GM12878 (cell line): ENCODE data around the gene TSPEAR. TPM values are rescaled to one million over a fixed set of nuclear protein-coding genes. Genes with fewer than 3 reads are reported as not detected.

Experiments used
- ATAC-seq: fragments of 200-7000 bp; cut with Tn5 transposase; 3 replicates; pipeline ENCODE4 v1.9.1; 2020; ENCODE audit warnings: mild to moderate bottlenecking, moderate library complexity
- BruUV-seq: library from RNA; stranded (reverse); fragments of 400-500 nt; replicated peaks from 2 replicates; lab custom pipeline; 2021; lab: Mats Ljungman, UMichigan
- CTCF ChIA-PET: fragments of 300-600 bp; sonication (Branson Sonifier 250); formaldehyde crosslinking; extraction: SDS; loops from one replicate; lab custom pipeline; 2021; ENCODE audit warnings: inconsistent platforms; lab: Yijun Ruan, JAX
- POLR2A ChIA-PET: fragments of 350-600 bp; formaldehyde crosslinking; extraction: SDS; loops from one replicate; lab custom pipeline; 2021; ENCODE audit warnings: inconsistent platforms; lab: Charles Lee
- RAD21 ChIA-PET: fragments of 300-600 bp; sonication (Branson Sonifier 250); formaldehyde crosslinking; loops from one replicate; lab custom pipeline; 2023; ENCODE audit warnings: antibody characterized with exemption; ENCODE audit not compliant: unreplicated experiment; lab: Charles Lee
- SMC1A ChIA-PET: fragments of 300-600 bp; sonication (Branson Sonifier 250); formaldehyde crosslinking; loops from one replicate; lab custom pipeline; 2023; ENCODE audit not compliant: unreplicated experiment, uncharacterized antibody; lab: Charles Lee
- DNase-seq: peaks from one replicate; pipeline ENCODE4 v3.0.0-alpha.2; 2011; ENCODE audit warnings: low read depth, low spot score
- FAIRE-seq: peaks from 3 replicates; lab custom pipeline; 2011; peaks lifted over from hg19 to GRCh38; lab: Jason Lieb, UNC
- H2AFZ ChIP-seq: 2 replicates; pipeline ENCODE4 v1.6.0; 2011; ENCODE audit warnings: low read depth, low read length, control low read depth; ENCODE audit not compliant: control insufficient read depth
- H3K27ac ChIP-seq: 2 replicates; pipeline ENCODE4 v1.5.1; 2011; ENCODE audit warnings: control low read depth; ENCODE audit not compliant: control insufficient read depth, insufficient read depth
- H3K27me3 ChIP-seq, 2 experiments: replicated peaks in 1 of 2; 2 replicates each; pipeline versions ENCODE4 v1.6.0 to v1.6.1; 2011; ENCODE audit warnings: low read length in 1 of 2; ENCODE audit not compliant: control insufficient read depth in 2 of 2, insufficient read depth in 2 of 2
- H3K36me3 ChIP-seq, 2 experiments: 2 replicates each; pipeline ENCODE4 v1.5.1; 2011; ENCODE audit warnings: low read length in 1 of 2; ENCODE audit not compliant: control insufficient read depth in 2 of 2, insufficient read depth in 2 of 2
- H3K4me1 ChIP-seq: 2 replicates; pipeline ENCODE4 v1.6.1; 2011; ENCODE audit warnings: mild to moderate bottlenecking, low read length, moderate library complexity, mixed read lengths; ENCODE audit not compliant: control insufficient read depth, insufficient read depth
- H3K4me2 ChIP-seq: 2 replicates; pipeline ENCODE4 v1.6.0; 2011; ENCODE audit warnings: control low read depth; ENCODE audit not compliant: control insufficient read depth, insufficient read depth
- H3K4me3 ChIP-seq: fragments of 200-600 bp; sonication (generic); 2 replicates; pipeline ENCODE4 v1.5.1; 2016
- H3K79me2 ChIP-seq: 2 replicates; pipeline ENCODE4 v1.6.0; 2011; ENCODE audit warnings: low read length; ENCODE audit not compliant: control insufficient read depth, insufficient read depth
- H3K9ac ChIP-seq: 2 replicates; pipeline ENCODE4 v1.8.0; 2011; ENCODE audit warnings: low read length, control low read depth, mixed read lengths; ENCODE audit not compliant: control insufficient read depth, insufficient read depth
- H3K9me3 ChIP-seq: replicated peaks from 3 replicates; pipeline ENCODE4 v1.5.1; 2011; ENCODE audit warnings: mild to moderate bottlenecking, low read length; ENCODE audit not compliant: control insufficient read depth, insufficient read depth
- H4K20me1 ChIP-seq: 2 replicates; pipeline ENCODE4 v1.6.0; 2011; ENCODE audit not compliant: control insufficient read depth, insufficient read depth
- ATF7 ChIP-seq: fragments of 450-650 bp; IDR thresholded peaks from 2 replicates; pipeline ENCODE4 v1.6.1; 2016; ENCODE audit warnings: low read depth, mild to moderate bottlenecking
- CHD1 ChIP-seq: IDR thresholded peaks from 2 replicates; pipeline ENCODE4 v1.6.1; 2012; ENCODE audit warnings: low read depth, low read length, improper control_type of control experiment
- CHD4 ChIP-seq: fragments of 200-600 bp; sonication (generic); IDR thresholded peaks from 2 replicates; pipeline ENCODE4 v1.6.1; 2016; ENCODE audit warnings: mild to moderate bottlenecking
- EED ChIP-seq: sonication (generic); IDR thresholded peaks from 2 replicates; pipeline ENCODE4 v1.6.1; 2016; ENCODE audit warnings: antibody characterized with exemption, low read depth
- FOXM1 ChIP-seq: IDR thresholded peaks from 2 replicates; pipeline ENCODE4 v1.6.1; 2012; ENCODE audit warnings: low read depth, mild to moderate bottlenecking, inconsistent platforms, low read length, moderate library complexity
- GABPA ChIP-seq: IDR thresholded peaks from 2 replicates; pipeline ENCODE4 v1.6.1; 2014; ENCODE audit warnings: antibody characterized with exemption, low read depth, mild to moderate bottlenecking, inconsistent platforms
- HDAC6 ChIP-seq: fragments of 200-600 bp; sonication (generic); IDR thresholded peaks from one replicate; pipeline ENCODE4 v1.8.0; 2017; ENCODE audit warnings: antibody characterized with exemption; ENCODE audit not compliant: unreplicated experiment
- IKZF1 ChIP-seq: fragments of 450-650 bp; conservative IDR thresholded peaks from 2 replicates; pipeline ENCODE4 v1.6.1; 2017; ENCODE audit warnings: antibody characterized with exemption, mild to moderate bottlenecking
- KAT2A ChIP-seq: conservative IDR thresholded peaks from 2 replicates; pipeline ENCODE4 v1.6.1; 2011; ENCODE audit warnings: low read depth, low read length; ENCODE audit not compliant: control insufficient read depth
- MAX ChIP-seq: IDR thresholded peaks from 2 replicates; pipeline ENCODE4 v1.6.1; 2012; ENCODE audit warnings: low read depth, low read length, improper control_type of control experiment
- NR2C1 ChIP-seq: fragments of 450-650 bp; IDR thresholded peaks from 2 replicates; pipeline ENCODE4 v1.6.1; 2017; ENCODE audit warnings: antibody characterized with exemption, mild to moderate bottlenecking, moderate library complexity
- RFX5 ChIP-seq: IDR thresholded peaks from 2 replicates; pipeline ENCODE4 v1.6.1; 2011; ENCODE audit warnings: low read depth, low read length, improper control_type of control experiment
- SMAD1 ChIP-seq: fragments of 450-650 bp; IDR thresholded peaks from 2 replicates; pipeline ENCODE4 v1.6.1; 2018; ENCODE audit warnings: mild to moderate bottlenecking, low read depth; ENCODE audit not compliant: partially characterized antibody
- SREBF1 ChIP-seq: IDR thresholded peaks from 2 replicates; pipeline ENCODE4 v1.6.1; 2012; ENCODE audit warnings: mild to moderate bottlenecking, low read length
- ZNF24 ChIP-seq: fragments of 450-650 bp; IDR thresholded peaks from 2 replicates; pipeline ENCODE4 v1.6.1; 2017; ENCODE audit warnings: antibody characterized with exemption, mild to moderate bottlenecking
- WGBS: methylation state at CpG from one replicate; pipeline ENCODE4 v1.1.6; 2016; ENCODE audit warnings: low lambda C conversion rate; ENCODE audit not compliant: insufficient replicate concordance, insufficient coverage; ENCODE audit errors: missing lambda C conversion rate; 5-methylcytosine and 5-hydroxymethylcytosine counted together
- in situ Hi-C: fragments of 300-500 bp; cut with MboI; formaldehyde crosslinking; loops from 9 replicates; pipeline ENCODE4 v1.14.3; 2018; ENCODE audit warnings: mixed read lengths
- intact Hi-C: fragments of 100-400 bp; cut with micrococcal nuclease; formaldehyde crosslinking; loops from one replicate; pipeline ENCODE4 v1.14.2; 2022; ENCODE audit not compliant: unreplicated experiment
- polyA plus RNA-seq, 11 experiments: library from polyadenylated mRNA; depleted of rRNA in 4 of 11; unstranded in 6 of 11; stranded (reverse) in 5 of 11; fragments of >200 nt; fragmentation: Nextera tagmentation in 4 of 11; fragmentation: Illumina TruSeq in 1 of 11; extraction: Ambion mirVana in 4 of 11; extraction: Trizol in 1 of 11; gene quantifications; 1 replicate in 1 of 11; 2 replicates in 10 of 11; pipeline versions ENCODE4 v1.2.1 to v1.2.3, GENCODE V29; 2011 to 2016; ENCODE audit warnings: inconsistent platforms in 2 of 11, missing spikeins in 2 of 11, low read depth in 1 of 11
- total RNA-seq, 4 experiments: library from RNA; depleted of rRNA in 3 of 4; stranded (reverse); fragments of >200 nt in 3 of 4; fragmentation: Illumina TruSeq in 1 of 4; extraction: Trizol in 1 of 4; gene quantifications; 2 replicates each; pipeline versions ENCODE4 v1.2.1 to v1.2.3, GENCODE V29; 2013 to 2021
- TF ChIP-seq, protein P1 (sequence below): IDR thresholded peaks from 2 replicates; pipeline ENCODE4 v1.6.1; 2012; ENCODE audit warnings: low read length, inconsistent platforms
- TF ChIP-seq, protein P2 (sequence below): fragments of 450-650 bp; formaldehyde crosslinking; IDR thresholded peaks from 2 replicates; pipeline ENCODE4 v1.5.0; 2022; ENCODE audit warnings: mild to moderate bottlenecking, missing genetic modification characterization
- TF ChIP-seq, protein P3 (sequence below): fragments of 150-350 bp; IDR thresholded peaks from 2 replicates; pipeline ENCODE4 v1.6.1; 2014; ENCODE audit warnings: mild to moderate bottlenecking, low read depth, low read length

TSPEAR gene
- total and polyA plus RNA-seq, 10 of the 15 experiments (the other 5 are each of a cell fraction or from before 2014, with no cell fraction given) = not detected

GRCh38 chr21:44485254-44485793 is 226.0 kb downstream of the TSPEAR start (continued):
- TF ChIP-seq, protein P1, sequence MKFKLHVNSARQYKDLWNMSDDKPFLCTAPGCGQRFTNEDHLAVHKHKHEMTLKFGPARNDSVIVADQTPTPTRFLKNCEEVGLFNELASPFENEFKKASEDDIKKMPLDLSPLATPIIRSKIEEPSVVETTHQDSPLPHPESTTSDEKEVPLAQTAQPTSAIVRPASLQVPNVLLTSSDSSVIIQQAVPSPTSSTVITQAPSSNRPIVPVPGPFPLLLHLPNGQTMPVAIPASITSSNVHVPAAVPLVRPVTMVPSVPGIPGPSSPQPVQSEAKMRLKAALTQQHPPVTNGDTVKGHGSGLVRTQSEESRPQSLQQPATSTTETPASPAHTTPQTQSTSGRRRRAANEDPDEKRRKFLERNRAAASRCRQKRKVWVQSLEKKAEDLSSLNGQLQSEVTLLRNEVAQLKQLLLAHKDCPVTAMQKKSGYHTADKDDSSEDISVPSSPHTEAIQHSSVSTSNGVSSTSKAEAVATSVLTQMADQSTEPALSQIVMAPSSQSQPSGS = no peak
- no peak for TF ChIP-seq CHD4
- no peak for TF ChIP-seq ATF7
- TF ChIP-seq, protein P2, sequence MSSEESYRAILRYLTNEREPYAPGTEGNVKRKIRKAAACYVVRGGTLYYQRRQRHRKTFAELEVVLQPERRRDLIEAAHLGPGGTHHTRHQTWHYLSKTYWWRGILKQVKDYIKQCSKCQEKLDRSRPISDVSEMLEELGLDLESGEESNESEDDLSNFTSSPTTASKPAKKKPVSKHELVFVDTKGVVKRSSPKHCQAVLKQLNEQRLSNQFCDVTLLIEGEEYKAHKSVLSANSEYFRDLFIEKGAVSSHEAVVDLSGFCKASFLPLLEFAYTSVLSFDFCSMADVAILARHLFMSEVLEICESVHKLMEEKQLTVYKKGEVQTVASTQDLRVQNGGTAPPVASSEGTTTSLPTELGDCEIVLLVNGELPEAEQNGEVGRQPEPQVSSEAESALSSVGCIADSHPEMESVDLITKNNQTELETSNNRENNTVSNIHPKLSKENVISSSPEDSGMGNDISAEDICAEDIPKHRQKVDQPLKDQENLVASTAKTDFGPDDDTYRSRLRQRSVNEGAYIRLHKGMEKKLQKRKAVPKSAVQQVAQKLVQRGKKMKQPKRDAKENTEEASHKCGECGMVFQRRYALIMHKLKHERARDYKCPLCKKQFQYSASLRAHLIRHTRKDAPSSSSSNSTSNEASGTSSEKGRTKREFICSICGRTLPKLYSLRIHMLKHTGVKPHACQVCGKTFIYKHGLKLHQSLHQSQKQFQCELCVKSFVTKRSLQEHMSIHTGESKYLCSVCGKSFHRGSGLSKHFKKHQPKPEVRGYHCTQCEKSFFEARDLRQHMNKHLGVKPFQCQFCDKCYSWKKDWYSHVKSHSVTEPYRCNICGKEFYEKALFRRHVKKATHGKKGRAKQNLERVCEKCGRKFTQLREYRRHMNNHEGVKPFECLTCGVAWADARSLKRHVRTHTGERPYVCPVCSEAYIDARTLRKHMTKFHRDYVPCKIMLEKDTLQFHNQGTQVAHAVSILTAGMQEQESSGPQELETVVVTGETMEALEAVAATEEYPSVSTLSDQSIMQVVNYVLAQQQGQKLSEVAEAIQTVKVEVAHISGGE = no peak
- no peak for TF ChIP-seq IKZF1

DNA sequence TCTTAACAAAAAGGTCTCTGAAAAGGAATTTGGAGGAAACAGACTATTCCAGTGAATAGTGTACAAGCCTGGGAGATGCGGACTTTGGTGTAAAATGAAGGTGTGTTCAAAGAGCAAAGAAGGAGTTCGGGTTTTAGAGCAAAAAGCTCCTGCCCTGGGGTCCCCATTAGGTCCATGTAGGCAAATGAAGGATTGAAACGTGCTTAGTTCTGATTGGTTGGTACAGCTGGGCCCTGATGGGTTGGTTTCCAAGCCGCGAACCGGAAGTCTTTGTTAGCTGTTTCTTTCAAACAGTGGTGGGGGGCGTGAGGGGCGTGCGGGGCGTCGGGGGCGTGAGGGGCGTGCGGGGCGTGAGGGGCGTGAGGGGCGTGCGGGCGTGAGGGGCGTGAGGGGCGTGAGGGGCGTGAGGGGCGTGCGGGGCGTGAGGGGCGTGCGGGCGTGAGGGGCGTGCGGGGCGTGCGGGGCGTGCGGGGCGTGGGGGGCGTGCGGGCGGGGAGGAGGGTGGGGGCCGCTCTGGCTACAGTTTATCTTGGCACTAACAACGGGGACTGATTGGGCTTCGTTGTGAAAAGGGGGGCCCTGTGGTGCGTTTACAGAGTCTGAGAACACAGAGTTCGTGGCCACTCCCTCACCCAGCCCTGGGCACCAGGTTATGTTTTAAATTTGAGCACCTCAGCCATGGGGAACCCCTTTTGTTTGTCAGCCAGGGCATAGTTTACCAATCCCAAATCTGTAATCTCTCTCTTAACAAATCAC is 226.7 kb downstream of the TSPEAR start:
- CTCF ChIA-PET = no interaction called here
- DNase-seq (no peak), ATAC-seq (no peak), FAIRE-seq (no peak)
- POLR2A ChIA-PET = no interaction called here
- no peak overlapping the region for H2AFZ ChIP-seq
- no TSS peak for BruUV-seq
- intact Hi-C loops = no loop called here
- in situ Hi-C loops = no loop called here
- H3K27ac ChIP-seq = no peak overlapping the region
- SMC1A ChIA-PET = no interaction called here
- no peak overlapping the region for H3K4me3 ChIP-seq
- 17% methylated on average over 10 of the region's 43 CpGs for WGBS
- no peaks in the 10 kb centered on the region for H3K27me3 ChIP-seq
- RAD21 ChIA-PET = no interaction called here
- no peak overlapping the region for H3K4me2 ChIP-seq
- H3K9ac ChIP-seq = no peak overlapping the region
- H3K4me1 ChIP-seq = no peaks in the 10 kb centered on the region
- H3K36me3 ChIP-seq = no peaks in the 10 kb centered on the region
- no peaks in the 10 kb centered on the region for H4K20me1 ChIP-seq
- H3K9me3 ChIP-seq = no peaks in the 10 kb centered on the region; the same call in 2 of the 3 replicates
- no peaks in the 10 kb centered on the region for H3K79me2 ChIP-seq
- TF ChIP-seq HDAC6 = no peak
- TF ChIP-seq NR2C1 = no peak
- no peak for TF ChIP-seq GABPA
- no peak for TF ChIP-seq EED
- TF ChIP-seq CHD1 = no peak
- no peak for TF ChIP-seq MAX
- TF ChIP-seq ZNF24 = no peak
- TF ChIP-seq, protein P3, sequence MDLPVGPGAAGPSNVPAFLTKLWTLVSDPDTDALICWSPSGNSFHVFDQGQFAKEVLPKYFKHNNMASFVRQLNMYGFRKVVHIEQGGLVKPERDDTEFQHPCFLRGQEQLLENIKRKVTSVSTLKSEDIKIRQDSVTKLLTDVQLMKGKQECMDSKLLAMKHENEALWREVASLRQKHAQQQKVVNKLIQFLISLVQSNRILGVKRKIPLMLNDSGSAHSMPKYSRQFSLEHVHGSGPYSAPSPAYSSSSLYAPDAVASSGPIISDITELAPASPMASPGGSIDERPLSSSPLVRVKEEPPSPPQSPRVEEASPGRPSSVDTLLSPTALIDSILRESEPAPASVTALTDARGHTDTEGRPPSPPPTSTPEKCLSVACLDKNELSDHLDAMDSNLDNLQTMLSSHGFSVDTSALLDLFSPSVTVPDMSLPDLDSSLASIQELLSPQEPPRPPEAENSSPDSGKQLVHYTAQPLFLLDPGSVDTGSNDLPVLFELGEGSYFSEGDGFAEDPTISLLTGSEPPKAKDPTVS = no peak
- TF ChIP-seq KAT2A = no peak
- TF ChIP-seq FOXM1 = no peak
- TF ChIP-seq SMAD1 = no peak
- TF ChIP-seq SREBF1 = no peak
- TF ChIP-seq RFX5 = no peak
